HG03064 (cell line): ENCODE results near the gene MYADM.

ENCODE experiments used
- ATAC-seq: cut with Tn5 transposase; IDR thresholded peaks from one replicate; pipeline ENCODE4 v1.9.1; 2021; ENCODE audit warnings: low read depth; ENCODE audit not compliant: unreplicated experiment

The MYADM gene

DNA sequence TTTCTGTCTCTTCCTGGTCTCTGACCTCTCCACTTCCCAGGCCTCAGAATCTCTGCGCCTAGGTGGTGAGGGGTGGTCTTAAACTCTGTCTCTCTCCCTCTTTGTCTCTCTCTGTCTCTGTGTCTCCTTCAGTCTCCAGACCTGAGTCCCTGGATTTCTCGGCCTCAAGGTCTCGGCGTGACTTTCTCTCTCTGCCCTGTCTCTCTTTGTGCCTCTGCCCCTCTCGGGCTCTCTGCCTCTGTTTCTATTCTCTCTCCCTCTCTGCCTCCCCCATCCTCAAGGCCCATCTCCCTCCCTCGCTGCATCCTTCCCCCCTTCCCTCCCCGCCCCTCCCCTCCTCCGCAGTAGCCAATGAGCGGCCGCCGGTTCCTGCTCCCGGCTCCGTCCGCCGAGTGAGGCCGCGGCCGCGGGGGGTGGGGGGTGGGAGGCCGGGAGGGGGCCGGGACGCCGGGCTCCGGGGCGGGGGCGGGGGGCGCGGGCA is 41.3 kb downstream of the MYADM start, which contains the start of gene CACNG7:
CACNG7 (plus strand) TSS at position 344 of the 481 bp plus-strand sequence. CDS start 3,554 bp downstream, outside the sequence.
- no peak for ATAC-seq

DNA sequence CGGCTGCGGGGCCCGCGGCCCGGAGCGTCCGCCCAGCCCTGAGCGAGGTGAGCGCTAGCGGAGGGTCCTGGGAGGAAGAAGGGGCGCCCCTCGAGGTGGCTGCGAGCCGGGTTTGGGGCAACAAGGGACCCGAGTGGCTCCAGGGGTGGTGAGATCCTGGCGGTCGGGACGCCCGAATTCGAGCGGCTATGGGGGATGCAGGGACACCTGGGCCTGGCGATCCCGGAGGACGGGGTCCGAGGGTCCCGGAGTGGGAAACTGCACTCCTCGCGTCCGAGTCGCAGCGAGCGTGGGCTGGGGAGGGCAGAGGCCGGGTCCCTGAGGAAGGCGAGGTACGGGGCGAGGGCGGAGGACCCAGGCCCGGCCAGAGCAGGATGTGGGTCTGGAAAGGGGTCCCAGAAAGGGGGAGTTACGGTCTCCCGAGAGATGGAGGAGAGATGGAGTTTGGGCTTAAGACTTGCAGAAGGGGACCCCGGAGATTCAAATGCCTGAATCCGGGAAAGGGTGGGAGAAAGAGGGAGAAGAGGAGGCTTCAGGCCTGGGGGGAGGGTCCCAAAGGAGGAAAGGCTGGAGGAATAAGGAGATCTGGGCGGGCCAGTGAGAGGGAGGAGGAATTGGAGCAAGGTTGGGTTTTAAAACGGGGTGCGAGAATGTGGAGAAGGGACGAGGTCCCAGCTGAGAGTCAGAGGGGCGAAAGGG is 41.9 kb downstream of the MYADM start:
- no peak for ATAC-seq

DNA sequence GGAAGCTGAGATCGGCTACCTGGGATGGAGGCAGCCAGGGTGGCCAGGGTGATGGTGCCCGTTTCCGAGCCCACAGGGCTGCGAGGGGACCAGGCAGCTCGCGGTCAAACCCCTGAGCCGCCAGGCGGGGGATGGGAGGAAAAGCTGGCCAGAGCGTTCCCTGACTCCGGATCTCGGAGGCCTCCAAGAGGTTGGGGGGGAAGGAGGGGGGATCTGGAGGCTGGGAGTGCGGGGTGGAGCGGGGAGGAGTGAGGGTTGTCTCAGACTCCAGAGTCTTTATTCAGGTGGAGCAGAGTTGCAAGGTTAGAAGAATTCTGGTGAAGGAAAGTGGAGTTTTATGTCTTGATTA is 42.5 kb downstream of the MYADM start:
- no peak for ATAC-seq

DNA sequence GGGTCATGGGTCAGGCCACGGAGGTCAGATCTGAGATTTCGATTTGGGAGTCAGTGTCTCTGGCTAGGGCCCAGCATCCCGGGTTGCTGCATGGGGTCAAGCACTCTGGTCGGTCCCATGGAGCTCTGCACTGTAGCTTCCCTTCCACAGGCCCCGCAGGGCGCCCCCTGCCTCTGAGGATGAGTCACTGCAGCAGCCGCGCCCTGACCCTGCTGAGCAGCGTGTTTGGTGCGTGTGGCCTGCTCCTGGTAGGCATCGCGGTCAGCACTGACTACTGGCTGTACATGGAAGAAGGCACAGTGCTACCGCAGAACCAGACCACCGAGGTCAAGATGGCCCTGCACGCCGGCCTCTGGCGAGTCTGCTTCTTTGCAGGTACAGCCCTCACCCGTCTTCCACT is 45.0 kb downstream of the MYADM start:
- no peak for ATAC-seq

DNA sequence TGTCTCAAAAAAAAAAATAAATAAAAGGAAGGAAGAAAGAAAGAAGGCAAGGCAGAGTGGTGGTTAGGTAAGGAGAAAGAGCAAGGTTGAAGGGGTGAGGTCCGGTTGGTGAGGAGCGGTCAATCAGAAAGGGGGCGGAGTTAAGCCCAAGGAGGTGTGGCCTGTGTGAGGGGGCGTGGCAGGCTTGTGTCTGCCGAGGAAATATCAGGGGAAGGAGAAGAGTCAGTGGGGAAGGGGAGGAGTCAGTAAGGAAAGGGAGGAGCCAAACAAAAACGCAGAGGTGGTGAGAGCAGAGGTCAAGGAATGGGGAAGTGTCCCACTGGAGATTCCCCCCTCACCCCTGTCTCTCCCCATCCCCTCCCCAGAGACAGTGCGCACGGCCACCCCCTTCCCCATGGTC is 47.3 kb downstream of the MYADM start:
- ATAC-seq = no peak

DNA sequence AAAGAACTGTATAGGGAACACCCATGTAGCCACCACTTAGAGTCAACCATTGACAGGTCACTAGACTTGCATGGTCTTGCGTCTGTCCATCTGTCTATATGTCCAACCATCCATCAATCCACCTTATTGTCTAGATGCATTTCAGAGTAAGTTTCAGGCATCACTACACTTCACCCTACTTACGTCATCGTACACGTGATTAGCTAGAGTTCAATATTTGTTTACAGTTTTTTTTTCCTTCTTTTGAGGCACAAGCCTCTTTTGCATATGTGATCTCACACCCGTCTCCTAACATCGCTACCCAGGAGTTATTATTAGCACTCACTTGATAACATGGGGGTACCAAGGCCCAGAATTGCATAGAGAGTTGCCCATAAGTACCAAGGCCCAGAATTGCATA is 48.3 kb downstream of the MYADM start:
- ATAC-seq = no peak

DNA sequence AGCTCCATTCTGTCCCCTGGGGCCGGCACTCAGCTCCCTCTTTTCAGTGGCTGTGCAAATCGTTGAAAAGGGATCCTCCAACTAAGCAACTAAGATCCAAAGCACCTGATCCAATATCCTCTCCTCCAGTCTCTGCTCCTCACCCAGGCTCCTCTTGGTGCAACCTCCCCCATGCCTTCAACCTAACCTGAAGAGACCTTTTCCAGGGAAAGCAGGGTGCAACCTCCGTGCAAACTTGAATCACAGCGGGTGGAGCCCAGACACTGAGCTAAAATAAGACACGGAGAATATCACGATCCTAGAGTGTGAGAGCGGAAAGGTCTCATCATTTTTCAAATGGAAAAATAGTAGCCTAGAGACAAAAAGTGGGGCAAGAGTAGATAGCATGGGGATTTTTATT is 49.7 kb downstream of the MYADM start:
- ATAC-seq = no peak
